Keratinocyte (primary cell): ENCODE measurements around the gene RTN4R. TPM values are rescaled to one million over a fixed set of nuclear protein-coding genes. Genes with fewer than 3 reads are reported as not detected.

Source experiments
- DNase-seq: peaks from one replicate; pipeline ENCODE4 v3.0.0-alpha.2; 2011; ENCODE audit warnings: low read depth, missing footprints, low spot score
- FAIRE-seq: peaks from 2 replicates; lab custom pipeline; 2011; peaks lifted over from hg19 to GRCh38; lab: Jason Lieb, UNC
- H2AFZ ChIP-seq: 2 replicates; pipeline ENCODE4 v1.6.0; 2012; ENCODE audit warnings: low read length, control low read depth, inconsistent platforms; ENCODE audit not compliant: control insufficient read depth
- H3K27ac ChIP-seq: 2 replicates; pipeline ENCODE4 v1.5.1; 2011; ENCODE audit warnings: low read length; ENCODE audit not compliant: control insufficient read depth, insufficient read depth
- H3K27me3 ChIP-seq: 3 replicates; pipeline ENCODE4 v1.6.0; 2011; ENCODE audit warnings: low read length; ENCODE audit not compliant: control insufficient read depth, insufficient read depth; ENCODE audit errors: extremely low read depth
- H3K36me3 ChIP-seq, 2 experiments: 2 replicates in 1 of 2; 3 replicates in 1 of 2; pipeline ENCODE4 v1.5.1; 2011; ENCODE audit warnings: low read length in 2 of 2, mild to moderate bottlenecking in 1 of 2; ENCODE audit not compliant: control insufficient read depth in 2 of 2, insufficient read depth in 2 of 2; ENCODE audit errors: extremely low read depth in 1 of 2
- H3K4me1 ChIP-seq: 3 replicates; pipeline ENCODE4 v1.5.1; 2011; ENCODE audit warnings: low read length; ENCODE audit not compliant: control insufficient read depth, insufficient read depth; ENCODE audit errors: extremely low read depth
- H3K4me2 ChIP-seq: 3 replicates; pipeline ENCODE4 v1.6.0; 2011; ENCODE audit warnings: low read depth, low read length; ENCODE audit not compliant: control insufficient read depth, insufficient read depth; ENCODE audit errors: extremely low read depth
- H3K4me3 ChIP-seq, 3 experiments: fragments of 200-600 bp in 1 of 3; sonication (generic) in 1 of 3; 2 replicates in 2 of 3; 3 replicates in 1 of 3; pipeline ENCODE4 v1.5.1; 2011 to 2016; ENCODE audit warnings: low read length in 3 of 3, mild to moderate bottlenecking in 3 of 3, control low read depth in 2 of 3, inconsistent platforms in 1 of 3, low read depth in 1 of 3, mixed read lengths in 1 of 3, mixed run types in 1 of 3, moderate library complexity in 1 of 3; ENCODE audit not compliant: control insufficient read depth in 2 of 3, insufficient read depth in 2 of 3; ENCODE audit errors: extremely low read depth in 1 of 3
- H3K79me2 ChIP-seq: 2 replicates; pipeline ENCODE4 v1.6.0; 2012; ENCODE audit warnings: low read length; ENCODE audit not compliant: control insufficient read depth, insufficient read depth
- H3K9ac ChIP-seq: 3 replicates; pipeline ENCODE4 v1.6.0; 2011; ENCODE audit warnings: low read length; ENCODE audit not compliant: control insufficient read depth, insufficient read depth; ENCODE audit errors: extremely low read depth
- H3K9me1 ChIP-seq: 3 replicates; pipeline ENCODE4 v1.6.0; 2011; ENCODE audit warnings: low read length; ENCODE audit not compliant: control insufficient read depth, insufficient read depth; ENCODE audit errors: extremely low read depth
- H3K9me3 ChIP-seq: 2 replicates; pipeline ENCODE4 v1.5.1; 2012; ENCODE audit warnings: low read depth, low read length; ENCODE audit not compliant: control insufficient read depth
- H4K20me1 ChIP-seq: 3 replicates; pipeline ENCODE4 v1.6.0; 2011; ENCODE audit warnings: low read length; ENCODE audit not compliant: control insufficient read depth, insufficient read depth; ENCODE audit errors: extremely low read depth
- EZH2 ChIP-seq: IDR thresholded peaks from one replicate; pipeline ENCODE4 v1.6.1; 2012; ENCODE audit warnings: inconsistent platforms, mild to moderate bottlenecking, low read length, moderate library complexity
- dilution Hi-C: fragments of 300-500 bp; cut with MboI; formaldehyde crosslinking; loops from one replicate; pipeline ENCODE4 v1.7.0; 2020; ENCODE audit warnings: low sequenced_read_pairs; ENCODE audit not compliant: extremely low pct_ligation_motif_present
- polyA plus RNA-seq, 5 experiments: library from polyadenylated mRNA; depleted of rRNA in 3 of 5; stranded (reverse) in 3 of 5; stranded (forward) in 1 of 5; unstranded in 1 of 5; fragments of >200 nt; gene quantifications; 1 replicate in 1 of 5; 2 replicates in 3 of 5; 3 replicates in 1 of 5; pipeline versions ENCODE4 v1.2.1 to v1.2.3, GENCODE V29; 2011 to 2012; ENCODE audit warnings: missing spikeins in 2 of 5, low read depth in 1 of 5, low replicate concordance in 1 of 5
- TF ChIP-seq, protein P1 (sequence below), 3 experiments: IDR thresholded peaks in 1 of 3; conservative IDR thresholded peaks in 1 of 3; optimal IDR thresholded peaks in 1 of 3; 2 replicates in 2 of 3; 3 replicates in 1 of 3; pipeline versions ENCODE3 to v1.5.1; 2011; ENCODE audit warnings: low read length in 3 of 3, mild to moderate bottlenecking in 3 of 3, moderate library complexity in 2 of 3, control low read depth in 1 of 3, inconsistent platforms in 1 of 3; ENCODE audit not compliant: insufficient read depth in 2 of 3; ENCODE audit errors: extremely low read depth in 1 of 3

RTN4R gene
- polyA plus RNA-seq, 1 donor (not counting 4 experiments of a cell fraction or from before 2014, with no cell fraction given): 2.5 TPM

DNA sequence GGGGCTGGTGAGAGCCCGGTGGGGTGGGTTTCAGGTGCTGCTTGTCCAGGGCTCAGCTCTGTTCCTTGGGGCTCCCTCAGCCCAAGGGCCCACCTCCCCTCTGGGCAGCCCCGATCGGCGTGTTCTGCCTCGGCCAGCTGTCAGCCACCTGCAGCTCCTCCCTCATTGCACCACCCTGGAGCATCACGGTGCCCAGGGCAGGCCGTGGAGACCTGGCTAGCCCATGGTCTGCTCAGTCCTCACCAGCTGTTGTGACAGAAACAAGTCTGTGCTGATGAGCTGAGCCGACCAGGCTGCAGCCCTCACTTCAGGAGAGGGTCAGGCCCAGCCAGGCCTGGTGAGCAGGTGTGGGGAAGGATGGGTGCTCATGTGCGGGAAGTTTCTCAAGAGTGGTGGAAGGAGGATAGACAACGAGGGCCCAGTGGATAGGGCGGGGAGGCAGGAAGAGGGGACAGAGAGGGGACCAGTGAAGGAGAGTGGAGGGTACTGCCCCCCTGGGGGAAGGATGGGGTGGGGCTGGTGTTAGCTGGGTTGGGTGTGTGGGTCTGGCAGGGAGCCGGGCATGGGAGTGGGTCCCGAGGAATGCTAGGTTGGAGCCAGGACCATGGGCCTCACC, 16.5 kb upstream of the RTN4R start:
- FAIRE-seq: no peak
- H3K27me3 ChIP-seq: no peaks in the 10 kb centered on the region
- dilution Hi-C loops: no loop called here

DNA sequence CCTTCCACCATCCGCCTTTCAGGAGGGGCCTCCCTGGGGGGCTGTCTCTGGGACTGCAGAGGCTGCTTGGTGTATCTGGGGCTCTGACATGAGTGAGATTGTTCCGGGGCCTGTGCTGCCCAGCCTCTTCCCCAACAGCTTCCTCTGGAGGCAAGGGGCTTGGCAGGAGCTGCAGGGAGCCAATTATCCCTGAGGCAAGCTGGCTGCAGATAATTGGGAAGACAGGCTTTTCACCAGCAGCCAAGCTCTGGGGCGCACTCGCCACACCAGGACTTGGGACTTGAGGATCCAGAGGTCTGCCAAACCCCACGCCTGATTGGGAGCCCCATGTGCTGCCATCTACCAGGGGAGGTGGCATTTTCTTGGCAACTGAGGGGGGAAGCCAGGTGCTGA, 15.6 kb upstream of the RTN4R start:
- H3K79me2 ChIP-seq: no peaks in the 10 kb centered on the region
- FAIRE-seq (no peak), DNase-seq (no peak)
- no peak overlapping the region for H3K27ac ChIP-seq
- no peaks in the 10 kb centered on the region for H3K9me3 ChIP-seq
- TF ChIP-seq EZH2: no peak
- TF ChIP-seq, protein P1, sequence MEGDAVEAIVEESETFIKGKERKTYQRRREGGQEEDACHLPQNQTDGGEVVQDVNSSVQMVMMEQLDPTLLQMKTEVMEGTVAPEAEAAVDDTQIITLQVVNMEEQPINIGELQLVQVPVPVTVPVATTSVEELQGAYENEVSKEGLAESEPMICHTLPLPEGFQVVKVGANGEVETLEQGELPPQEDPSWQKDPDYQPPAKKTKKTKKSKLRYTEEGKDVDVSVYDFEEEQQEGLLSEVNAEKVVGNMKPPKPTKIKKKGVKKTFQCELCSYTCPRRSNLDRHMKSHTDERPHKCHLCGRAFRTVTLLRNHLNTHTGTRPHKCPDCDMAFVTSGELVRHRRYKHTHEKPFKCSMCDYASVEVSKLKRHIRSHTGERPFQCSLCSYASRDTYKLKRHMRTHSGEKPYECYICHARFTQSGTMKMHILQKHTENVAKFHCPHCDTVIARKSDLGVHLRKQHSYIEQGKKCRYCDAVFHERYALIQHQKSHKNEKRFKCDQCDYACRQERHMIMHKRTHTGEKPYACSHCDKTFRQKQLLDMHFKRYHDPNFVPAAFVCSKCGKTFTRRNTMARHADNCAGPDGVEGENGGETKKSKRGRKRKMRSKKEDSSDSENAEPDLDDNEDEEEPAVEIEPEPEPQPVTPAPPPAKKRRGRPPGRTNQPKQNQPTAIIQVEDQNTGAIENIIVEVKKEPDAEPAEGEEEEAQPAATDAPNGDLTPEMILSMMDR (optimal IDR thresholded peaks at IDR 0.05 in 1 of 3, IDR thresholded peaks at IDR 0.05 in 1 of 3, conservative IDR thresholded peaks at IDR 0.05 in 1 of 3; ENCODE audit: extremely low read depth in 1 of 3, insufficient read depth in 2 of 3, low read length in 3 of 3): no peak
- no peaks in the 10 kb centered on the region for H4K20me1 ChIP-seq
- H3K27me3 ChIP-seq: no peaks in the 10 kb centered on the region
- H3K36me3 ChIP-seq: no peaks in the 10 kb centered on the region
- no peak overlapping the region for H3K4me2 ChIP-seq
- dilution Hi-C loops: no loop called here
- no peak overlapping the region for H3K4me3 ChIP-seq
- no peaks in the 10 kb centered on the region for H3K4me1 ChIP-seq
- no peak overlapping the region for H3K9ac ChIP-seq
- no peak overlapping the region for H2AFZ ChIP-seq
- H3K9me1 ChIP-seq: no peaks in the 10 kb centered on the region

More for the DNA sequence above, 16.5 kb upstream of the RTN4R start:
- DNase-seq: no peak
- no peak overlapping the region for H2AFZ ChIP-seq
- H3K79me2 ChIP-seq: no peaks in the 10 kb centered on the region
- H3K27ac ChIP-seq: no peak overlapping the region
- H3K4me1 ChIP-seq: no peaks in the 10 kb centered on the region
- H3K4me2 ChIP-seq: no peak overlapping the region
- H3K9me3 ChIP-seq: no peaks in the 10 kb centered on the region
- no peaks in the 10 kb centered on the region for H3K36me3 ChIP-seq
- H3K9ac ChIP-seq: no peak overlapping the region
- no peaks in the 10 kb centered on the region for H3K9me1 ChIP-seq
- no peak for TF ChIP-seq EZH2
- TF ChIP-seq, protein P1 (optimal IDR thresholded peaks at IDR 0.05 in 1 of 3, IDR thresholded peaks at IDR 0.05 in 1 of 3, conservative IDR thresholded peaks at IDR 0.05 in 1 of 3; ENCODE audit: extremely low read depth in 1 of 3, insufficient read depth in 2 of 3, low read length in 3 of 3): no peak
- H4K20me1 ChIP-seq: no peaks in the 10 kb centered on the region
- no peak overlapping the region for H3K4me3 ChIP-seq
